Subcutaneous adipose tissue (tissue), 4 donors: Measurements from ENCODE around the gene TPX2. TPM values are rescaled to one million over a fixed set of nuclear protein-coding genes. Genes with fewer than 3 reads are reported as not detected.

Source experiments
- CTCF ChIP-seq: fragments of 450-650 bp; IDR thresholded peaks from one replicate; pipeline ENCODE4 v1.5.1; 2016; ENCODE audit warnings: low read depth, mild to moderate bottlenecking, control low read depth, antibody characterized with exemption, moderate library complexity
- total RNA-seq, 4 donors: library from RNA; depleted of rRNA; stranded (reverse); fragments of >200 nt; gene quantifications; one replicate each; pipeline ENCODE4 v1.1.0, GENCODE V29; 2016

Gene TPX2
- total RNA-seq, 4 donors from 2014 or later, result 0.49 to 4.9 (median 2.9) TPM

GRCh38 chr20:31708736-31709534 lies 30.2 kb upstream of the TPX2 start:
- no peak for TF ChIP-seq CTCF

GRCh38 chr20:31709939-31710338 lies 29.2 kb upstream of the TPX2 start:
- no peak for TF ChIP-seq CTCF

GRCh38 chr20:31710423-31711108 lies 28.5 kb upstream of the TPX2 start:
- TF ChIP-seq CTCF, result no peak

- no peak for TF ChIP-seq CTCF
Observed at GRCh38 chr20:31711179-31712111, 27.6 kb upstream of the TPX2 start.

GRCh38 chr20:31712112-31712553 lies 27.0 kb upstream of the TPX2 start:
- TF ChIP-seq CTCF, result no peak

GRCh38 chr20:31712564-31713311 lies 26.4 kb upstream of the TPX2 start:
- TF ChIP-seq CTCF, result no peak
